ENCODE data around the gene LUC7L3. TPM values are rescaled to one million over a fixed set of nuclear protein-coding genes. Genes with fewer than 3 reads are reported as not detected.

Gene LUC7L3
- total RNA-seq, 1 experiment from 2014 or later: 184 TPM

- TF ChIP-seq YY1 (IDR thresholded peaks at IDR 0.05; ENCODE audit: extremely low read depth, insufficient replicate concordance, low read depth, low read length) (no peak), POLR2A (IDR thresholded peaks at IDR 0.05; ENCODE audit: borderline replicate concordance, extremely low read depth, insufficient read depth, insufficient read length) (no peak)
Observed at GRCh38 chr17:50775926-50776325, 56.5 kb downstream of the LUC7L3 start (continued).

DNA sequence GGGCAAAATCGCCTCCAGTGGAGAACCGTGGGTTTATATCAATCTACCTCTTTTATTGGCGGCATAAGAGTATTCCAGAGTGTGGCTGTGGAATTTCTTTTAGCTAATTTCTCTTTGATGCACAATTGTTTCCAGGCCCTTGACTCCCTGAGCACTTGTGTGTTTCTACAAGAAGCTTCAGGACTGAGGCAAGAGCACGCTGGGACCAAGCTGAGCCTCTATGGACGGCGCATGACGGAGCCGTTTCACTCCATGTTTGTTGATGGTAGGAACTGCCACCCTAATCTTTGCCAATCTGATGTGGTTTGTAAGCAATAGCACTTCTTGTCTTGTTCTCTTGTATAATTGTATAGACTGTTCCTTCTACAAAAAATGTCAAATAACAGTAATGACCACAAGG, 59.1 kb downstream of the LUC7L3 start:
- H3K9me2 ChIP-seq (ENCODE audit: insufficient read depth): no peaks in the 10 kb centered on the region
- no TSS peak for BruUV-seq (replicated peaks)
- no peak overlapping the region for H3K9ac ChIP-seq (ENCODE audit: low read length)
- RAD21 ChIA-PET (ENCODE audit: low non-redundant PET in 1 of 2, low total read pairs in 2 of 2, uncharacterized antibody in 2 of 2, unreplicated experiment in 2 of 2): no interaction called here
- H3K79me2 ChIP-seq (ENCODE audit: insufficient read depth, low read length): no peaks in the 10 kb centered on the region
- H3K36me3 ChIP-seq (ENCODE audit: control insufficient read depth in 1 of 2, insufficient read depth in 2 of 2, low read length in 2 of 2): no peaks in the 10 kb centered on the region
- no peaks in the 10 kb centered on the region for H3K27me3 ChIP-seq (ENCODE audit: insufficient read depth, low read length)
- TF ChIP-seq, protein P1, sequence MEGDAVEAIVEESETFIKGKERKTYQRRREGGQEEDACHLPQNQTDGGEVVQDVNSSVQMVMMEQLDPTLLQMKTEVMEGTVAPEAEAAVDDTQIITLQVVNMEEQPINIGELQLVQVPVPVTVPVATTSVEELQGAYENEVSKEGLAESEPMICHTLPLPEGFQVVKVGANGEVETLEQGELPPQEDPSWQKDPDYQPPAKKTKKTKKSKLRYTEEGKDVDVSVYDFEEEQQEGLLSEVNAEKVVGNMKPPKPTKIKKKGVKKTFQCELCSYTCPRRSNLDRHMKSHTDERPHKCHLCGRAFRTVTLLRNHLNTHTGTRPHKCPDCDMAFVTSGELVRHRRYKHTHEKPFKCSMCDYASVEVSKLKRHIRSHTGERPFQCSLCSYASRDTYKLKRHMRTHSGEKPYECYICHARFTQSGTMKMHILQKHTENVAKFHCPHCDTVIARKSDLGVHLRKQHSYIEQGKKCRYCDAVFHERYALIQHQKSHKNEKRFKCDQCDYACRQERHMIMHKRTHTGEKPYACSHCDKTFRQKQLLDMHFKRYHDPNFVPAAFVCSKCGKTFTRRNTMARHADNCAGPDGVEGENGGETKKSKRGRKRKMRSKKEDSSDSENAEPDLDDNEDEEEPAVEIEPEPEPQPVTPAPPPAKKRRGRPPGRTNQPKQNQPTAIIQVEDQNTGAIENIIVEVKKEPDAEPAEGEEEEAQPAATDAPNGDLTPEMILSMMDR (IDR thresholded peaks at IDR 0.05 in 2 of 3, conservative IDR thresholded peaks at IDR 0.05 in 1 of 3; ENCODE audit: borderline replicate concordance in 1 of 3, insufficient read depth in 1 of 3, low read depth in 2 of 3, low read length in 2 of 3): no peak
- TF ChIP-seq, protein P2, sequence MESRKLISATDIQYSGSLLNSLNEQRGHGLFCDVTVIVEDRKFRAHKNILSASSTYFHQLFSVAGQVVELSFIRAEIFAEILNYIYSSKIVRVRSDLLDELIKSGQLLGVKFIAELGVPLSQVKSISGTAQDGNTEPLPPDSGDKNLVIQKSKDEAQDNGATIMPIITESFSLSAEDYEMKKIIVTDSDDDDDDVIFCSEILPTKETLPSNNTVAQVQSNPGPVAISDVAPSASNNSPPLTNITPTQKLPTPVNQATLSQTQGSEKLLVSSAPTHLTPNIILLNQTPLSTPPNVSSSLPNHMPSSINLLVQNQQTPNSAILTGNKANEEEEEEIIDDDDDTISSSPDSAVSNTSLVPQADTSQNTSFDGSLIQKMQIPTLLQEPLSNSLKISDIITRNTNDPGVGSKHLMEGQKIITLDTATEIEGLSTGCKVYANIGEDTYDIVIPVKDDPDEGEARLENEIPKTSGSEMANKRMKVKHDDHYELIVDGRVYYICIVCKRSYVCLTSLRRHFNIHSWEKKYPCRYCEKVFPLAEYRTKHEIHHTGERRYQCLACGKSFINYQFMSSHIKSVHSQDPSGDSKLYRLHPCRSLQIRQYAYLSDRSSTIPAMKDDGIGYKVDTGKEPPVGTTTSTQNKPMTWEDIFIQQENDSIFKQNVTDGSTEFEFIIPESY (IDR thresholded peaks at IDR 0.05; ENCODE audit: extremely low read depth, insufficient replicate concordance, low read length): no peak
- TF ChIP-seq JUND (IDR thresholded peaks at IDR 0.05) (no peak), FOSL1 (IDR thresholded peaks at IDR 0.05; ENCODE audit: low read depth) (no peak), EZH2 (IDR thresholded peaks at IDR 0.05) (no peak), SP1 (IDR thresholded peaks at IDR 0.05; ENCODE audit: low read depth) (no peak), ELF1 (IDR thresholded peaks at IDR 0.05; ENCODE audit: borderline replicate concordance, low read depth) (no peak), CEBPB (IDR thresholded peaks at IDR 0.05; ENCODE audit: low read depth) (no peak), SIN3A (IDR thresholded peaks at IDR 0.05; ENCODE audit: low read depth) (no peak), EZH2phosphoT487 (IDR thresholded peaks at IDR 0.05; ENCODE audit: borderline replicate concordance) (no peak), RAD21 (IDR thresholded peaks at IDR 0.05; ENCODE audit: low read depth) (no peak), ZNF274 (IDR thresholded peaks at IDR 0.05; ENCODE audit: low read depth, low read length) (no peak)
- TF ChIP-seq, protein P3, sequence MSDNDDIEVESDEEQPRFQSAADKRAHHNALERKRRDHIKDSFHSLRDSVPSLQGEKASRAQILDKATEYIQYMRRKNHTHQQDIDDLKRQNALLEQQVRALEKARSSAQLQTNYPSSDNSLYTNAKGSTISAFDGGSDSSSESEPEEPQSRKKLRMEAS (IDR thresholded peaks at IDR 0.05): no peak
- TF ChIP-seq, protein P4, sequence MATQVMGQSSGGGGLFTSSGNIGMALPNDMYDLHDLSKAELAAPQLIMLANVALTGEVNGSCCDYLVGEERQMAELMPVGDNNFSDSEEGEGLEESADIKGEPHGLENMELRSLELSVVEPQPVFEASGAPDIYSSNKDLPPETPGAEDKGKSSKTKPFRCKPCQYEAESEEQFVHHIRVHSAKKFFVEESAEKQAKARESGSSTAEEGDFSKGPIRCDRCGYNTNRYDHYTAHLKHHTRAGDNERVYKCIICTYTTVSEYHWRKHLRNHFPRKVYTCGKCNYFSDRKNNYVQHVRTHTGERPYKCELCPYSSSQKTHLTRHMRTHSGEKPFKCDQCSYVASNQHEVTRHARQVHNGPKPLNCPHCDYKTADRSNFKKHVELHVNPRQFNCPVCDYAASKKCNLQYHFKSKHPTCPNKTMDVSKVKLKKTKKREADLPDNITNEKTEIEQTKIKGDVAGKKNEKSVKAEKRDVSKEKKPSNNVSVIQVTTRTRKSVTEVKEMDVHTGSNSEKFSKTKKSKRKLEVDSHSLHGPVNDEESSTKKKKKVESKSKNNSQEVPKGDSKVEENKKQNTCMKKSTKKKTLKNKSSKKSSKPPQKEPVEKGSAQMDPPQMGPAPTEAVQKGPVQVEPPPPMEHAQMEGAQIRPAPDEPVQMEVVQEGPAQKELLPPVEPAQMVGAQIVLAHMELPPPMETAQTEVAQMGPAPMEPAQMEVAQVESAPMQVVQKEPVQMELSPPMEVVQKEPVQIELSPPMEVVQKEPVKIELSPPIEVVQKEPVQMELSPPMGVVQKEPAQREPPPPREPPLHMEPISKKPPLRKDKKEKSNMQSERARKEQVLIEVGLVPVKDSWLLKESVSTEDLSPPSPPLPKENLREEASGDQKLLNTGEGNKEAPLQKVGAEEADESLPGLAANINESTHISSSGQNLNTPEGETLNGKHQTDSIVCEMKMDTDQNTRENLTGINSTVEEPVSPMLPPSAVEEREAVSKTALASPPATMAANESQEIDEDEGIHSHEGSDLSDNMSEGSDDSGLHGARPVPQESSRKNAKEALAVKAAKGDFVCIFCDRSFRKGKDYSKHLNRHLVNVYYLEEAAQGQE (IDR thresholded peaks at IDR 0.05; ENCODE audit: low read depth): no peak
- peaks cover 0 to 8% of the 10 kb centered on the region in 2 experiments; a peak in 2 of 4 replicates for H3K4me1 ChIP-seq (ENCODE audit: control insufficient read depth in 1 of 2, insufficient read depth in 2 of 2, low read length in 2 of 2)
- no peak overlapping the region for H3K4me2 ChIP-seq (ENCODE audit: low read length)
- no peaks in the 10 kb centered on the region for H3K9me3 ChIP-seq (ENCODE audit: control insufficient read depth in 1 of 2, insufficient read depth in 1 of 2, low read depth in 1 of 2, low read length in 2 of 2)
- H2AFZ ChIP-seq (ENCODE audit: low read depth, low read length, poor library complexity, severe bottlenecking): no peak overlapping the region
- H4K20me1 ChIP-seq (ENCODE audit: insufficient read depth): no peaks in the 10 kb centered on the region
- intact Hi-C loops (cut with micrococcal nuclease): no loop called here
- ATAC-seq (no peak), DNase-seq (ENCODE audit: low read depth, low spot score) (no peak)
- CTCF ChIA-PET: no interaction called here
- no peak overlapping the region for H3K27ac ChIP-seq (ENCODE audit: low read depth, low read length)
- POLR2A ChIA-PET: no interaction called here
- H3K4me3 ChIP-seq (replicated peaks in 1 of 2; ENCODE audit: low read depth in 1 of 2, low read length in 2 of 2): no peak overlapping the region
